GM10847 (cell line): ENCODE measurements around the gene NKRF.

Experiments
- POLR2A ChIP-seq: IDR thresholded peaks from 2 replicates; pipeline ENCODE4 v1.6.1; 2011; ENCODE audit not compliant: insufficient read length; ENCODE audit errors: extremely low read depth

NKRF gene

DNA sequence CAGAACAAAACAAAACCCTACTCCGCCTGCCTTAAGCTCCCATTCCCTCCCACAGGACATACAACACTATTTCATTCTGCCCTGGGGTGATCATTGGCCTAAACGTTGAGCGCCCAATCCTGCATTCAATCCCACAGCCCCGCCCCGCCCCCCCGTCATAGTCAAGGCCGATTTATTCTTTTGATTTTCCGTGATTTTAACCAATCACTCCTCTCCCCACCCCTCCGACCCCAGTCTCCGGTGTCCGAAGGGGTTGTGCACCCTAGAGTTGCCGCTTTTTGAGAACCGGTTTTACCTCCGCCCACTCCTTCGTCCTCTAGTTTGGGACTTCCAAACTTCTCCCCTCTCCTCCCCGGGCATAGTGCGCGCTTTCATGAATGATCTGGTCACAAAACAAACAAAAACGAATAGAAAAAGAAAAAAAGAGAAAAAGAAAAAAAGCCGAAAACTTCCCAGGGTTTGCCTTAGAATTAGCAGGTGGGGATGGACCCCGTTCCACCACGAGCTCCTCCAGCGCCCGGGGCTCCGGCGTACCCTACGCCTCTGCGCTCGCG lies 32.3 kb downstream of the NKRF start:
- no peak for TF ChIP-seq POLR2A

DNA sequence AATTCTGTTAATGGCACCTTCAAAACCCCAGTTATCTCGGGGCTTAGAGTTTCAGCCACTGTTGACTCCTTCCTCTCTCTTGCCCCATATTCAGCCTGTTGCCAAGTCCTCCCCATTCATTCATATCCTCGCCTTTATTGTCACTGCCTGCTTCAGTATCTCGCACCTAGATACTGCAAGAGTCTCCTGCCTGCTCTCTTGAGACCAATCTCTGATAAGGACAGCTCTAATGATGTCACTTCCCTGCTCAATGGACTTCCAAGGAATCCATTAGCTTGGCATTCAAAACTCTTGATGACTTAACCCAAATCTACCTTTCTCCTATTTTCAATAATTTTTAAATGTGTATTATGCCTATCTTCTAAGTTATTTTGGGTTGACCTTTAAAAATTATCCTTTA lies 33.0 kb downstream of the NKRF start:
- no peak for TF ChIP-seq POLR2A

GRCh38 chrX:119570351-119570835 lies 35.8 kb downstream of the NKRF start:
- no peak for TF ChIP-seq POLR2A

DNA sequence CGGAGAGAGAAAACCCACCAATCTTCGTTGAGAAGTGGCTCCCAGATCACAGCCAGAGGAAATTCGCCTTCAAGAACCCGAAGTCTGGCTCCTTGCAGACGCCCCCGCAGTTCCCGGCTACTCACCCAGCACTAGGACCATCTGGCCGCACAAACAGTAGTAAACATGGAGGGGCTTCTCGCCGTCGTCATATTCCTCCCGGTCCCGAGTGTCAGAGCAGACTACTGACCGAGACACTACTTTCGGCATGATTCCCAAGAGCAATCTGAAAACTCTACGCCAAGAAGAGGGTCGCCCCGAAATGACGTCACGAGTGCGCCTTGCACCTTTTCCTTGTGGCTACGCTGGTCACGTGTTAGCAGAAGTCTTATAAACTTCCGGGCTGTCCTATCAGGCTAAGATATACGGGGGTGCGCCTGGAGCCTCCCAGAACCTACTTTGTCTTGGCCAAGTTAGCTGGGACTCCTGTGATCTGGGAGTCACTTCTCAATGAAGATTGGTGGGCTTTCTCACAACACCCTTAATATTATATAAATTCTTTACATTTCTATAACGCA lies 41.0 kb downstream of the NKRF start, which contains the start of gene STEEP1:
STEEP1 (minus strand) TSS at position 303 of the 557 bp plus-strand sequence; CDS start at position 249, 54 bp downstream.
- no peak for TF ChIP-seq POLR2A

DNA sequence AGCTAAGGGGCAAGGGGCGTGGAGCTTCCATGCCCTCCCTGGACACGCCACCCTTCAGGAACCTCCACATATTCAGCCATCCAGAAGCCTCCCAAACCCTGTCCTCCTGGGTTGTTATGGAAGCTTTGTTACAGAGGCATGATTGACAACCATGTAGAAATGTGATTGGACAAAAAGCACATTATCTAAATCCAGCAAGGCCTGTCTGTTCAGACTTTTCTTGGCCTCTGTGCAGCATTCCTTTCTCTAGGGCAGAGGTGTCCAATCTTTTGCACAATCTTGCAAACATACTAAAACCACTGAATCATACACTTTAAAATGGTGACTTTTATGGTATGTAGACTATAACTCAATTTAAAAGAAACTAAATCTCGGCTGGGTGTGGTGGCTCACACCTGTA lies 53.7 kb downstream of the NKRF start:
- no peak for TF ChIP-seq POLR2A

DNA sequence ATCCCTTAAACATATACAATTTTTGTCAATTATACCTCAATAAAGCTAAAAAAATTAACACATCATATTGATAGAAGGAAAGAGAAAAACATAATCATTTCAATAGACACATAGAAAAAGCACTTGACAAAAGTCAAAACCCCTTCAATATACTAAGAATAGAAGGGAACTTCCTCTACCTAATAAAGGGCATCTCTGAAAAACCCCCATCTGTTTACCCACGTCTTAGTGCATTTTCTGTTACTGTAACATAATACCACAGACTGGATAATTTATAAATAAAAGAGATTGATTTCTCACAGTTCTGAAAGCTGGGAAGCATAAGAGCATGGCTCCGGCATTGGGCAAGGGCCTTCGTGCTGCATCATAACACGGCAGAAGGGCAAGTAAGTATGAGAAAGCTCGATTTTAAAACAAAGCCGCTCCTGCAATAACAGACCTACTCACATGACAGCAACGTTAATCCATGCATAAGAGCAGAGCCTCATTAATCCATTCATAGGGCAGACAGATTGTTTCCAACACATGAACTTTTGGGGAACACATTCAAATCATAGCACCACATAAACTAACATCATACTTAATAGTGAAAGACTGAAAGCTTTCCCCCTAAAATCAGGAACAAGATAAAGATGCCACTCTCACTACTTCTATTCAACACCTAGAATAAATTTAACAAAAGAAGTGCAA lies 56.8 kb downstream of the NKRF start:
- TF ChIP-seq POLR2A, result no peak

- no peak for TF ChIP-seq POLR2A
Observed at GRCh38 chrX:119541188-119541587, 65.0 kb downstream of the NKRF start.

- no peak for TF ChIP-seq POLR2A
Observed at GRCh38 chrX:119539872-119540271, 66.4 kb downstream of the NKRF start.
